CD4-positive, alpha-beta T cell treated with Interleukin-4 for 4 hours (primary cell): ENCODE measurements around the gene NEURL1B.
"Not testable (repeated sequence)": the region's sequence is repeated elsewhere in the genome, so short reads cannot be mapped to it uniquely, and the experiment has no call there.

Source experiments
- DNase-seq: peaks from one replicate; pipeline ENCODE4 v3.0.0-alpha.2; 2020

NEURL1B gene

GRCh38 chr5:172636279-172637050 is 4.6 kb upstream of the NEURL1B start:
- DNase-seq: no peak

DNA sequence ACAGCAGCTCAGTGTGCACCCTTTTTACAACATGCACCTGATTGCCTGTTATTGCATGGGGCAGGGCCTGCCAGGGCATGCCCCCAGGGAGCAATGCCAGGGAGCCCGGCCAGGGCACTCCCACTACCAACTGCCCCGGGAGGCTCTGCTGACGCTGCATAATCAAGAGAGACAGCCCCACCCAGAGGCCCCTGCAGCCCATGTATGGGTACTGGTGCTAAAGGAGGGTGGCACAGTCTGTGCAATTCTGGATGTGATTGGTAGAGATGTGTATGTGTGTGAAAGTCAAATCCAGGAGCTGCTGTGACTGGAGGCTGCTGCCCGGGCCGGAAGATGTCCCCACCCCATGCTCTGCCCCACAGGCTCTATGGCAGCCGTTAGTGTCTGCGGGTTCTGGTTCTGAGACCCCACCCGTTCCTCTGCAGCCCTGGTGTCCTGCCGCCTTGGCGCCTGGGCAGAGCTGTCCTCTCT is 3.9 kb upstream of the NEURL1B start:
- DNase-seq: no peak

- no peak for DNase-seq
Observed at GRCh38 chr5:172637740-172638139, 3.3 kb upstream of the NEURL1B start.

DNA sequence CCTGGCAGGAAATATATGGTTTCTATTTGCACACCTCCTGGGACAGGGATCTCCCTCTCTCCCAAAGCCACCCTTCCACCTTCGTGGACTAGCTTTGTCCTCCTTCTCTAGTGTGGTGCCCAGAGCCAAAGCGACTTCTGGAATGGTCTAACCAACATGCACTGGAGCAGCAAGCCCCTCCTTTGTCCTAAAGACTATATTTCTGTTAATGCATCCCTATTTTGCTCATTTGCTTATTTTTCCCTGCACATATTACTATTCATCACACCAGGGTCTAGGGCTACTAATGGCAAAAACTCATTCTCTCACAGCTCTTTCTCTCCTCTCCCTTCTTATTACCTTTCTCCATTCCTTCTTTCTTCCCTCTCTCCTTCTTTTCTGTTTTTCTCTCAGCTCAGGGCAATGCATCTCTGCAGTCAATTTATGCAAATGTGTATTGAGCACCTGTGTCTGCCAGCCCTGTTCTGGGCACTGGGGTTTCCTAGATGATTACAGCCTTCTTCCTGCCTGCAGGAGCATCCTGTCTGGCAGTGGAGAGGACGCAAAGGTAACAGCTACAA is 2.8 kb upstream of the NEURL1B start:
- DNase-seq: no peak

- DNase-seq: no peak
Observed at GRCh38 chr5:172640139-172640538, 924 bp upstream of the NEURL1B start.

DNA sequence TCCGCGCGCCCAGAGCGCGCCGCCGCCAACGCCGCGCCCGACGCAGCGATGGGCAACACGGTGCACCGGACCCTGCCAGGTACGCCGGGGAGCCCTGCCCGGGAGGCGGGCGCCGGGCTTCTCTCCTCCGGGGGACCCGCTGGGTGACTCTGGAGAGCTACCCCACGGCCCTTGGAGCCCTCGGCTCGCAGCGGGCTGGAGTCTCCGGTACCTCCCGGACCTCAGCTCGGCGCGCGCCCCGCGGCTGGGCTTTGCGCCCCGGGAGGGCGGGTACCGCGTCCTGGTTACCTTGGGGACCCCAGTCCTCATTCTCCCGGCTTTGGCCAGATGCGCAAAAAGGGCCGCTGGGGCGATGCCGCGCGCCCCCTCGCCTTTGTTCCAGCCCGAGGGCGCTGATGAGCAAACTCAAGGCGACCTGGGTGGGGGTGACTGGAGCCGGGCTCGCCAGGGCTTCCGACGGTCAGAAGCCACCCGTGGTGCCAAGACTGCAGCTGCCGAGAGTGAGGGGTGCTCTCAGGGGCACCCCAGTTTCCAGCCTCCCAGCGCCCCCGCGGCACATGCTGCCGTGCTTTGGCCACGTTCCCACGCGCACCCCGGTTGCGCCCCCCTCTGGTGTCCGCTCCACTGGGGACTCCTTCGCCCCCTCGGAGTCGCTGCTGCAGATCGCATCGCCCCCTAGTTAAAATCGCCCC is 442 bp downstream of the NEURL1B start:
- no peak for DNase-seq

DNA sequence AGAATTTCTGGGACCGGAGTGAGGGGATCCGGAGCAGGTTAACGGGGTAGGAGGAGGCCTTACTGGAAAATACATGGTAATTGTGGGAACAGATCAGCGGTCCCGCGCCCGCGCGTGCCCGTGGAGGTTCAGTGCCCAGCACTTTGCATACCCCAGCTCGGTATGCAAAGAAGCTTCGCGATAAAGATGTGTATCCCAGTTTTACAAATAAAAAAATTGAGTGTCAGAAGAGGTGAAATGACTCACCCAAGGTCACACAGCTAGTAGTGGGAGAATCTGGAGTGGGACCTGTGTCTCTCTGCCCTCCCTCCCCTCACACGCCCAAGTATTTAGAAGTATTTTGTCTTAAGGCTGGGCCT is 967 bp downstream of the NEURL1B start:
- no peak for DNase-seq

DNA sequence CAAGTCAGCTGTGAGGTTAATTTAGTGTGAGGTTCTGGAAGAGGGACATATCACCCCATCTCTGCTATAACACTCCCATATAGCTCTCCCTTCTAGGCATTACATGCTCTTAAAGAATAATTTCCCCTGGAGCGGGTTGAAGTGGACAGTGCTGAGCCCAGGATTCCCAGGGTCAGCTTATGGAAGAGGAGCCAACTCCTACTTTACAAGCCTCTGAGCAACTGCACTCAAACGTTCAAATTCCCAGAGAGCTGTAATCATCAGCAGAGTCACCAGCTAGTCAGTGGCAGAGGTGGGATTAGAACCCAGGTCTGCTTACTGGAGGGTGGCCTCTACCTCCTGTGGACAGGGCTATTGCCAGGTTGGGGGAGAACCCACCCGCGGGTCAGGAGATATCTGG is 1.4 kb downstream of the NEURL1B start:
- no peak for DNase-seq

DNA sequence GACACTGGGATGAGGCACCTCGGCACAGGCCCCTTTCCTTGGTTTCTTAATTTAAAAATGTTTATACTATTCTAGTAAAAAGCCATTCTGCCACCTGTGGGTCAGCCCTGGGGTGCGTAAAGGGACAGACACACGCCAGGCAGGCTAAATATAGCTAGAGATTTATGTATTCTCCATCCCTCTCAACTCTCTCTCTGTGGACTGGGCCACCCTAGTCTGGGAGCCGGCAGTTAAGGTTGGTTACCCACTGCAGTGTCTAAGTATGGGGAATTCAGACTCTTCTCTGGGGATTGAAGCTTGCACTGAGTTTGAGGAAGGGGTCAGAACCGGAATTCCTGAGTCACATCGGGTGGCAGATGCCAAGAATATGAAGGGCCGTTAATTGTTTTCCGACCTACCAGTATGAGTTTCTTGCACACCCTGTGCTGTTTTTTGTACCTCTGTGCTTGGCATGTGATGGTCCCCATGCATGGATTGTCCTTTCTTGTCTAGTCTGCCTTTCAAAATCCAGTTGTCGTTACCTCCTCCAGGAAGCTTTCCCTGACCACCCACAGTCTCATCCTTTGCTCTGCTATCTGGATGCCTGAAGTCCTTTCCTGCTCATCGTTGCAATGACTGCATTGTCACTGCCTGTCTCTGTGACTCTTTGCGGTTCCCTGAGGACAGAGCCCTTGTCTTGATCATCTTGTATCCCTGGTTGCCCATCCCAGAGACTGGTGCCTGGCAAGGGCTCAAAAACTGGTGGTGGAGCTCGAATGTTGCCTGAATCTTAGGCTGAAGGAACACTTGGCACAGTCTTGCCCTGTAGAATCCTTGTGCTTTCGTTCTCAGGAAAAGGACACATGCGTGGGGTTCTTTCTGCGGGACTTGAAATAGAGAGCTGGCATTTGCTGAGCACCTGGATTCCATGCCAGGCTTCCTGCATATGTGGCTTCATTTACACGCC is 2.1 kb downstream of the NEURL1B start:
- no peak for DNase-seq

DNA sequence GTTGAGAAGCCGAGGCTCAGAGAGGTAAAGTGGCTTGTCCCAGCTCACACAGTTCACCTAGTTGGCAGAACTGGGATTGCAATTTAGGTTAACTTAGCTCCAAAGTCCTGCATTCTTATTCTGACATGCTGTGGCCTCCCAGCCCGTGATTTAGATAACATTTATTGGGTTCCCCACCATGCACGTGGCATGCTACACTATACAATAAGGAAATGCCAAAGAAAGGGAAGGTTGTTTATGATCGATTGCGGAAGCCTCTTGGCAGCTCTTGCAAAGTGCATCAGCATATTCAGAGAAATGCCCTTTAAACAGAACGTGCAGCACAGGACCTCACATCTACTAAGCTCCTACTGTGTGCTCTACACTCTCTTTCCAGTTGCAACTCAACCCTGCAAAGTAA is 3.2 kb downstream of the NEURL1B start:
- DNase-seq: no peak

- DNase-seq: no peak
Observed at GRCh38 chr5:172644711-172645110, 3.6 kb downstream of the NEURL1B start.

- no peak for DNase-seq
Observed at GRCh38 chr5:172645271-172646055, 4.4 kb downstream of the NEURL1B start.

DNA sequence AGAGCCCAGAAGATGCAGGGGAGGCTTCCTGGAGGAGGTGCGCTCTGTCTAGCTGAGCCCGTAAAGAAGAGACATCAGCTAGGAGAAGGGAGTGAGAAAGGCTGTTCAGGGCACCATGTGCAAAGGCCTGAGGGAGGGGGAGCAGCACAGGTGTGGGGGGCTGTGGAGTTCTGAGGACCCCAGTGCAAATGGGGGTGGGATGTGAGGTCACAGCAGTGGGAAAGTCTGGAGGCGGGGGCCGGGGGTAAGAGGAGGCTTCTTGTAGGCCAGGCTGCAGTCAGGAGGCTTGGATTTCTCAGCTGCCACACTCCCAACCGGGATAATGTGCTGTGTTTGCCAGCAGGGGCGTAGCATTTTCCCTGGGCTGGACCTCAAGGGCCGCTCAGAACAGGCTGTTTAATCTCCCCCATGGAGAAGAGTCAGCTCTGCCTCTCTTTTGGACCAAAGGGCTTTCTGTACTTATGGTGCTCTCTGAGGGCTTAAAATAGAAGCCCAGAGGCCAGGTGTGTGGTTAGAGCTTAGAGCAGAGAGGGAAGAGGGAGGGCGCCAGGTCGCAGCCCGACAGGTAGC is 5.7 kb downstream of the NEURL1B start:
- DNase-seq: no peak

GRCh38 chr5:172647352-172648012 is 6.4 kb downstream of the NEURL1B start:
- no peak for DNase-seq

GRCh38 chr5:172648013-172648381 is 6.9 kb downstream of the NEURL1B start:
- DNase-seq: no peak

DNA sequence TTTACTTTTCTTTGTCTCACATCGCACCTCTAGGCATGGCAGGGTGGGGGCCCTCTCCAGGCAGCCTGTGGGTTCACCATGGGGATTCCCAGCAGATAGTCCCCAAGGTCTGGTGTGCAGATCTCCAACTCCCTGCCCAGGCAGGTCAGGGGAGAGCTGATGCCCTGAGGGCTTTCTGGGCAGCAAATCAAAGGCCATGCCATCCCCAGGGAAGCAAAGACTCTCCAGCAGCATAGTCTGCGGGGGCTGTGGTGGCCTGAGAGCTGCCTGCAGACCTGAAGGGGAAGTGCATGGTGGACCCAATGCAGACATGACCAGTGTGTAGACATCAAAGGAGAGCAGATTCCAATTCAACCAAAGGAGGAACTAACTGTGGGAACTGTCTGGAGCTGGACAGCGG is 7.7 kb downstream of the NEURL1B start:
- DNase-seq: no peak

- DNase-seq: not testable (repeated sequence)
Observed at GRCh38 chr5:172656496-172656895, 15.4 kb downstream of the NEURL1B start.

DNA sequence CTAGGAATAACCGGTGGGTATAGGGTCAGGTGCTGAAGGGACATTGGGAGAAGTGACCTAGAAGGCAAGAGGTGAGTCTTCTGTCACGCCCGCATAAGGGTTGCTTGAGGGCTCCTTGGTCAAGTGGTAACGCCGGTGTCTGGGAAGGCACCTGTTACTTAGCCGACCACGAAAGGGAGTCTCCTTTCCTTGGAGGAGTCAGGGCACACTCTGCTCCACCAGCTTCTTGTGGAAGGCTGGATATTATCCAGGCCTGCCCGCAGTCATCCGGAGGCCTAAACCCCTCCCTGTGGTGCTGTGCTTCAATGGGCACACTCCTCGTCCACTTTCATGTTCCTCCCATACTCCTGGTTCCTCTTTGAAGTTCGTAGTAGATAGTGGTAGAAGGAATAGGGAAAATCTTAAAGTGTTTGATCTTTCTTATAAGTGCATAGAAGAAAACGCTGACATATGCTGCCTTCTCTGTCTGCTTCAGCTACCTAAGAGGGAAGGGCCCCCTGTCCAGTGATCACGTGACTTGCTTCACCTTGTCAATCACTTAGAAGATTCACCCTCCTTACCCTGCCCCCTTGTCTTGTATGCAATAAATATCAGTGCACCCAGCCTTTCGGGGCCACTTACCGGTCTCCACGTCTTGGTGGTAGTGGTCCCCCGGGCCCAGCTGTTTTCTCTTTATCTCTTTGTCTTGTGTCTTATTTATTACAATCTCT is 16.6 kb downstream of the NEURL1B start:
- not testable (repeated sequence) for DNase-seq

GRCh38 chr5:172658391-172658790 is 17.3 kb downstream of the NEURL1B start:
- DNase-seq: no peak

- no peak for DNase-seq
Observed at GRCh38 chr5:172658961-172659501, 18.0 kb downstream of the NEURL1B start.
